Measurements from ENCODE around the gene ME3. TPM values are rescaled to one million over a fixed set of nuclear protein-coding genes. Genes with fewer than 3 reads are reported as not detected.

ME3 gene
- polyA plus RNA-seq, 1 experiment, result 15.8 TPM

- TF ChIP-seq CTCF (IDR thresholded peaks at IDR 0.05; ENCODE audit: insufficient read depth, low read depth, low read length), result no peak
- ChIA-PET POLR2A (no interaction called here), CTCF (no interaction called here)
- DNase-seq (ENCODE audit: low read depth), result no peak
- Histone ChIP-seq H3K36me3 (ENCODE audit: control insufficient read depth, insufficient read depth, low read length) (no peaks in the 10 kb centered on the region), H3K4me3 (ENCODE audit: low read depth, low read length) (no peak overlapping the region), H3K27me3 (ENCODE audit: control insufficient read depth, insufficient read depth, low read length) (no peaks in the 10 kb centered on the region)
Measured at GRCh38 chr11:86476109-86476861, 196.1 kb downstream of the ME3 start.

- no peak for DNase-seq (ENCODE audit: low read depth)
- no peak for TF ChIP-seq CTCF (IDR thresholded peaks at IDR 0.05; ENCODE audit: insufficient read depth, low read depth, low read length)
- POLR2A ChIA-PET, result no interaction called here
- H3K27me3 ChIP-seq (ENCODE audit: control insufficient read depth, insufficient read depth, low read length), result no peaks in the 10 kb centered on the region
- no peak overlapping the region for H3K4me3 ChIP-seq (ENCODE audit: low read depth, low read length)
- H3K36me3 ChIP-seq (ENCODE audit: control insufficient read depth, insufficient read depth, low read length), result no peaks in the 10 kb centered on the region
- CTCF ChIA-PET, result no interaction called here
Measured at GRCh38 chr11:86475027-86475426, 197.4 kb downstream of the ME3 start.

GRCh38 chr11:86473991-86474833, 198.2 kb downstream of the ME3 start:
- DNase-seq (ENCODE audit: low read depth), result no peak
- Histone ChIP-seq H3K4me3 (ENCODE audit: low read depth, low read length) (no peak overlapping the region), H3K36me3 (ENCODE audit: control insufficient read depth, insufficient read depth, low read length) (no peaks in the 10 kb centered on the region), H3K27me3 (ENCODE audit: control insufficient read depth, insufficient read depth, low read length) (no peaks in the 10 kb centered on the region)
- ChIA-PET CTCF (interaction anchor here (0.7 to 0.8 kb wide), 2 partner anchors 11 to 134 kb away, joined by 3 read pairs; no protein-coding TSS in a partner anchor), POLR2A (no interaction called here)
- TF ChIP-seq CTCF (IDR thresholded peaks at IDR 0.05; ENCODE audit: insufficient read depth, low read depth, low read length), result no peak

GRCh38 chr11:86469491-86470388, 202.7 kb downstream of the ME3 start:
- TF ChIP-seq CTCF (IDR thresholded peaks at IDR 0.05; ENCODE audit: insufficient read depth, low read depth, low read length), result no peak
- no peaks in the 10 kb centered on the region for H3K27me3 ChIP-seq (ENCODE audit: control insufficient read depth, insufficient read depth, low read length)
- DNase-seq (ENCODE audit: low read depth), result no peak
- POLR2A ChIA-PET, result no interaction called here
- no peak overlapping the region for H3K4me3 ChIP-seq (ENCODE audit: low read depth, low read length)
- CTCF ChIA-PET, result interaction anchor here (0.7 to 1.4 kb wide), 4 partner anchors 8 to 527 kb away, joined by 3 to 4 read pairs (median 4); no protein-coding TSS in a partner anchor
- H3K36me3 ChIP-seq (ENCODE audit: control insufficient read depth, insufficient read depth, low read length), result no peaks in the 10 kb centered on the region
